ENCODE data around the gene CHCHD4.
"Not testable (repeated sequence)": the region's sequence is repeated elsewhere in the genome, so short reads cannot be mapped to it uniquely, and the experiment has no call there.

CHCHD4 gene

DNA sequence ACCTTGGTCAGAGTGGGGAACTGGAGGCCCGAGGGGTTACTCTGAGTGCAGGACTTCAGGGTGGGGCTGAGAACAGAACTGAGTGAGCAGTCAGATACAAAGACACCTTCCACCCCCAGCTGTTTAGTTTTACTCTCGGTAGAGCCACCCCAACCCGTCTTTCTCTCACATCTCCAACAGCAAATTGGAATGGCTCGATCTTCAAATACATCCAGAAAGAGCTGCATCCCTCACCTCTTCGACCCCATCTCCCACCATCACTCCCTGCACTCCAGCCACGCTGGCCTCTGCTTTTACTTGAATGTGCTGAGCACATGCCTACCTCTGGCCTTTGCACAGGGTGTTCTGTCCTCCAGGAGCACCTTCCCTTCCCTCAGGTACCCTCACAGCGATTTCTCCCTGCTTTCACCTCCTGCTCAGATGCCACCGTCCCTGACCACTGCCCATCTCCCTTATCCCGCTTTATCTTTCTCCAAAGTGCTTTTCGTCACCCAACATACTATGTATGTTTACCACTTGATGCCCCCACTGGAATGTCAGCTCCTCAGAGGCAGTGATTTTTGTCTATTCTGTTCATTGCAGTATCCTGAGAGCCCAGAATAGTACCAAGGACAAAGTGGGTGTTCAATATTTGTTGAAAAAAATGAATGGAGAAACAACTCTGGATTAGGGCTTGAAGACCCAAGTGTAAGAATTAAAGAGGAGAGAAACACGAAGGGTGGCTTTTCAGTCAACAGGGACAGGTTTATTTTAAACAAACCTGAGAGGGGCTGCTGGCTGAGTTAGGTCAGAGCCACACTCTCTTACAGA lies 4.4 kb downstream of the CHCHD4 start:
- DNase-seq (ENCODE audit: low spot score): no peak

DNA sequence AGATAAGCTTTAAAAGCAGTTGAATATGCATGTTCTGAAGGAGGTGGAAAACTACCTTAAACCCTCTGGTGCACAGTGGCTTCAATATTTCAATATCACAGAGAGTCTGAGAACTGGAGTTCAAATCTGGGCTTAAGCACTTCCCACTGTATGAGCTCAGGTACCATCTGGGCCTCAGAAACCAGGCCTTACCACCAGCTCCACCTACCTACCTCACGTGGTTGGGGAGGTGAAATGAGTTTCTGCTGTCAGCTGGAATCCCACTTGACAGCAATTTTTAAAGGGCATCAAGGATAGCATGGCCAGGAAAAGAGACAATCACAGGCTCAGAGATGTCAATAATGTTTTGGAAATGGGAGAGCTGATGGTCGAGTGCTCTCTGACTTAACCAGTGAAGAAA lies 5.0 kb downstream of the CHCHD4 start:
- no peak for DNase-seq (ENCODE audit: low spot score)

DNA sequence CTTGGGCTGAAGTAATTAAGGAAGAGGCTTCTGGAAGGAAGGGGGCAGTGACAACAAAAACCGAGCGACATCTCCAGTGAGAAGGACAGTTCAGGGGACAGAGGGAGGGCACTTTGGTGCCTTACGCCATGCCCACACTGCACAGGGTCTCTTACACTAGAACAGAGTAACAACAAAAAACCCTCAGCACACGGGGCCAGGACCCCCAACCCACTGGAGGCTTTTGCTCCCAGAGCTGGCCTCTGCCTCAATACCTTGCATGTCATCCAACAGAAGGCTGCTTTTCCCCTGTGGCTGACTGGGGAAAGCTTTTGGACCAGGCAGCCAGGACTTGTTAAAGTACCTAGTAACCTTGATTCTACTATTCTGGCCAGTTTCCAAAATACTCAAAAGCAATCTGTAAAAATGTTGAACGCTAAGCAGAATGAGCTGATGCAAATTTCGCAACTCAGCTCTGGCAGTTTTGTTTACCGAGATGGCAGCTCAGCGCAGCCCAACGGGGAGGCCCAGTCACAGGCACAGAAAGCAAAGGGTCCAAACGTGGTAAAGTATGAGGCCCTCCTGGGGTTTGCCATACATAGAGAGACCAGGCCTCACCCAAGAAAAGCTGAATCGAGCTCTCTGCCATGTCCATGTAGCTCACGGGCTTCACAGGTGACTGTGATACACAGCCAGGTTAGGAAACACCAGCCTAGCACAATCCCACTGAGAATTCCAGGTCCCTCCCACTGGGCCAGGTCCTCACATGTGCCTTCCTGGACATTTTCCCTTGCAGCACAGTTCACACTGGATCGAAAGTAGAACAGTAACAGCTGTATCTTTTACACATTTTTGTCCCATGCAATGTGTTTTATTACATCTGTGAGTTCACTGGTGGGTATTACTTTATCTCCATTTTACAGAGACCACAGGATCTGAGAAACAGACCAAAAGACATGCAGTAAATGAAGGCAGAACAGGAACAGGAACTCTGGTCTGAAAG lies 6.0 kb downstream of the CHCHD4 start:
- DNase-seq (ENCODE audit: low spot score): no peak

DNA sequence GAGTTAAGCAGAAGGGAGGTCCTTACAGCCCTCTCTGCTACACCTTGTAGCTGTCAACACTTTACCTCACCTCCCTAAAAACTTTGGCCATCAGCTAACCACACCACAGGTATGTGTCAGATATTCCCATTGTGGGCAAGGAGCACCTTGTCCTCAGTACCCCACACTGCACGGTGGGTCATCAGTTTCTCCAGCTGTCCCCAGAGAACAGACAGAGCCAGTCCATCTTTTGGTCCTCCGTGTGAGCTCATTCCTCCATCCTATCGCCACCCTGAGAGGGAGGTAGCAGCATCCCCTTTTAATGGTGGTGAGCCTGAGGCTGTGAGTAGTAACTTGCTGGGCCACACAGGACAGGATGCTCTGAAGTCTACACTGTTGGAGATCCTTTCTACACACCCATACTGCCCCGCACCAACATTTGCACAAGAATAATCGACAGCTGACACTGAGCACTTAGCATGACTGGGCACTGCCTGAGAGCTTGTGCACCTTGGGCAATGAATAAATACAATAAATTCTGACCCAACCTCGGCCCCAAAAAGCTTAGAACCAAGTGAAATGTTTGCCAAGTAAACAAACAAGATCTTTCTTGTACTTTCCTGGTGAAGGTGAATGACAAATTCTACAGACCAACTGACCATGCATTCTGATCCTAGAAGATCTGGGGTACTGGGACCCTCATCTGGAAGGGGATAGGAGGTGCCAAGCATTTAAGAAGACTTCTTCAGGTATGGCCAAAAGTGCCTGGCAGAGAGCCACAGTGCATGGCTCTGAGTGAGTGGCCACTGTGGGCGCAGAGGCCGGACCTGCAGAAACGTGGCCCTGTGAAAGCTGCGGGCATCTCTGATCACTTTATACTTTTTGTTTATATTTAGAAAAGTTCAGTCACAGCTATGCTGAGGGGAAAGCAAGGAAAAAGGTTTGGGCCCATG lies 6.9 kb downstream of the CHCHD4 start:
- no peak for DNase-seq (ENCODE audit: low spot score)

DNA sequence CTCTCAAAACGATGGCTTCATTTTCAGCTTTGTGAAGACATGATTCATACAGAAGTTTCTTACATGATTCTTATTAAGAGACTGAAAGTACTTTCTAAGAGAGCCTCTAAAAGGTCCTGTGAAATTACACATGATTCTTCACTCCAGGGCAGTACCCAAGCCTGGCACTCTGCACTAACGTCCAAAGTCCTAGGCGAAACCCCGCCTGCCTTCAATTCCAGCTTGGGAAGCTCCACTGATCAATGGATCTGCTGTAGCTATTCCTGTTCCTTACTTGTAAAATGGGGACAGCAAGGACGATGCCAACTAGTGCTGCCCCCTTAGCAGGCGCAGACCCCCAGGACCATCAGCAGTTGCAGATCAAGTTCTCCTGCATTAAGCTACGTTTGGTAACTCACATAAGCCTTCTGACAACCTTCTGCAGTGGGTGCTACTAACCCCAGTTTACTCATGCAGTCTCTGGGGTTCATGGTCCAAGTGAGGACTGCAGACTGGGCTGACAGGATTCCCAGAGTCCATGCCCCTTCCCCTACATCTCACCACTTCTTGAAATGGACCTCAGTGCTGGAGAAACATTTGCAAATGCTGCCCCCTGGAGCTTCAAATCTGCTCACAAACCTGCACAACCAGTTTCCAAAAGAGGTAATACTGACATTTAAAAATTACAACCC lies 10.6 kb downstream of the CHCHD4 start:
- no peak for DNase-seq (ENCODE audit: low spot score)

DNA sequence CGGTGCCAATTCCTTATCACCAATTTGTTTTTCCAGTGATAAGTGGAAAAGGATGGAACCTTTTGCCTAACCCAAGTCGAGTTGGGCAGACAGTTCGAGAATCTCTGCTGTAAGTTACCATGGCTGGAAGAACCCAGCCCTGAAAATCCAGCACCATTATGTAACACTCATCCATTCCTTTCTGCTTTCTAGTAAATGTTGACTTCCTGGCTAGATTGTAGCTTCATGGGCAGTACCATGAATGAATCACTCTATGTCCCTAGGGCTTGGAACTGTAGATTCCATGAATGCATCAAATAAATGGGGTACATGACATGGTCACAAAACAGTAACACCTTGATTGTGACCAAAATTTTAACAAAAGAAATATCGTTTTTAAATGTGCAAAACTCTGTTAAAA lies 14.0 kb downstream of the CHCHD4 start:
- no peak for DNase-seq (ENCODE audit: low spot score)

DNA sequence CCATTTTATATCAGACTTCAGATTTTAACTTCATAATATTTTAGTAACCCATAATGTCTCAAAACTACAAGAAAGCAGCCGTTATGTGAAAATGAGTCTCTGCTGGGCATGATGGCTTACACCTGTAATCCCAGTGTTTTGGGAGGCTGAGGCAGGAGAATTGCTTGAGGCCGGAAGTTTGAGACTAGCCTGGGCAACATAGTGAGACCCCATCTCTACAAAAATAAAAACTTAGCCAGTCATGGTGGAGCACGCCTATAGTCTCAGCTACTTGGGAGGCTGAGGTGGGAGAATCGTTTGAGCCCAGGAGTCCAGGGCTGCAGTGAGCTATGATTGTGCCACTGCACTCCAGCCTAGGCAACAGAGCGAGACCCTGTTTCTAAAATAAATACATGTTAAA lies 14.8 kb downstream of the CHCHD4 start:
- not testable (repeated sequence) for DNase-seq (ENCODE audit: low spot score)

DNA sequence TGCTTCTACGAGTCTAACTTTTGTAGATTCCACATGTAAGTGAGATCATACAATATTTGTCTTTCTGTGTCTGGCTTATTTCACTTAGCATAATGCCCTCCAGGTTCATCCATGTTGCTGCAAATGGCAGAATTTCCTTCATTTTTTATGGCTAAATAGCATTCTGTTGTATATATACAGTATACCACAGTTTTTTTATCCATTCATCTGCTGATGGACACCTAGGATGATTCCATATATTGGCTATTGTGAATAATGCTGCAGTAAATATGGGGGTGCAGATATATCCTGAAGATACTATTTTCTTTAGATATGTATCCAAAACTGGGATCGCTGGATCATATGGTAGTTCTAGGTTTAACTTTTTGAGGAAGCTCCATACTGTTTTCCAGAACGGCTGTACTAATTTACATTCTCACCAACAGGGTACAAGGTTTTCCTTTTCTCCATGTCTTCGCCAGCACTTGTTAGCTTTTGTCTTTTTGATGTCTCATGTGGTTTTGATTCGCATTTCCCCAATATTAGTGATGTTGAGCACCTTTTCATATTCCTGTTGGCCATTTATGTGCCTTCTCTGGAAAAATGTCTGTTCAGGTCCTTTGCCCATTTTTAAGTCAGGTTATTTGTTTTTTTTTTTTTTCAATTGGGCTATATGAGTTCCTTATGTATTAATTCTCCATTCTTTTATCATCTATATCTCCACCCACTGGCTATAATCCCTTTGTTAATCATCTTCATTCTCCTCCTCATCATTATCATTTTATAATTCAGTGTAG lies 26.9 kb downstream of the CHCHD4 start:
- DNase-seq (ENCODE audit: low spot score): no peak

DNA sequence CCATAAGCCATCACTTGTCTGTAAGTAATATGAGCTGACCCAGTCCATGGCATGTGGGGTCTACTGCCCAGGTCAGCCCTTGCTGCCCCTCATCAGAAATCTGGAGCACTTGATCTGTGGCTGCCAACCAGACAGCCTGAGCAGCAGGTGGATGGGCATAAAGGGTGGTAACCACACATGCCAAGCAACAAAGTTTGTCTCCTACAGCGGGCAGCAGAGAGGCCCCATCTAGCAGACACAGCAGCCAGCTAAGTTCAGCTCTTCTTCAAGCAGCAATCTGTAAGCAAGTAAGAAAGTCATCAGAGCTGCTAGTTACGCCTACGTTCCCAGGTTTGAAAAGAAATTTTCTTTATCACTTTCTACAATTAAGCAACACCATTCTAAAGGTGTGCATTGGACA lies 27.9 kb downstream of the CHCHD4 start:
- no peak for DNase-seq (ENCODE audit: low spot score)

DNA sequence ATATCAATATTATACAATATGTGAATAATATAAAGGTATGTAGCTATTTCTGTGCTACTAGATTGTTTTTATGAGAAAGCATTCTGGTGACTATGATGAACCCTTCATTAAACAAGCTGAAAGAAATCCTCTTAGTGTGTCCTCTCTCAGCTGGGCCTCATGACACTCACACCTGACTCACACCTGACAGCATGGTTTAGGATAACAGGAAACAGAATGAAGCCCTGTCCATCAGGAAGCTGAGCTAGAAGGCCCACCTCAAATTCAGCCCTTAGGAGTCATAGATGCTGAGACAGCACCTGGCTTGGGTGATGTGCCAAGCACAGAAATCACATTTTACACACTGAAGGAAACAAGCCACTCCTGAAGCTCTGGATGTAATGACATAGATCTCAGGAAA lies 30.8 kb downstream of the CHCHD4 start:
- no peak for DNase-seq (ENCODE audit: low spot score)

DNA sequence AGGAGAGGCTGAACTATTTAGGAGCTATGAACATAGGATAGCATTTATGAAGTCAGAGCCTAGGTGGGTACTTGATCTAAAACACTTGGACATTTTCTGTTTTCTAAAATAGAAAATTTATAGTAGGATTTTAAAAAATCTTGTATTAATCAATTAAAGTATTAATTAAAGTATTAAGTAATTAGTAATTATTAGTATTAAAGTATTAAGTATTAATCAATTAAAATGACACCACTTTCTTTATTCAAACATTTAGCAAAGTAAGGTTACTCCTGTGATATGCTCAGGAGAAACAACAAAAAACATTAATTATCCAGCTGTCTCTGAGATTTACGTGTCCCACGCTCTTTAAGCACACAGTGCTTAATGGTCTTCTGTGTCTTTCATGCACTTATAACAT lies 32.2 kb downstream of the CHCHD4 start:
- DNase-seq (ENCODE audit: low spot score): no peak

DNA sequence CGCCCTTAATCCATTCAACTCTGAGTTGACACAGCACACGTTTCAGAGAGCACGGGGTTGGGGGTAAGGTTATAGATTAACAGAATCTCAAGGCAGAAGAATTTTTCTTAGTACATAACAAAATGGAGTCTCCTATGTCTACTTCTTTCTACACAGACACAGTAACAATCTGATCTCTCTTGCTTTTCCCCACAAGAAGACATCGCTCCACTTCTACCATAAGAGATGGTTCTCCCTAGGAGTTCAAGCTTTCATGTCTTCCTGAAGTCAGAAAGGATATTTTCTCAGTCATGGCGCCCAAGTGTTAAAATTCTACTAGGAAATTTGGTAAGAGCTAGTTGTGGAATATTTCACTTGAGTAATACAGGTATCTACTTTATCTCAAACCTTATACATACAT lies 32.7 kb downstream of the CHCHD4 start:
- not testable (repeated sequence) for DNase-seq (ENCODE audit: low spot score)

DNA sequence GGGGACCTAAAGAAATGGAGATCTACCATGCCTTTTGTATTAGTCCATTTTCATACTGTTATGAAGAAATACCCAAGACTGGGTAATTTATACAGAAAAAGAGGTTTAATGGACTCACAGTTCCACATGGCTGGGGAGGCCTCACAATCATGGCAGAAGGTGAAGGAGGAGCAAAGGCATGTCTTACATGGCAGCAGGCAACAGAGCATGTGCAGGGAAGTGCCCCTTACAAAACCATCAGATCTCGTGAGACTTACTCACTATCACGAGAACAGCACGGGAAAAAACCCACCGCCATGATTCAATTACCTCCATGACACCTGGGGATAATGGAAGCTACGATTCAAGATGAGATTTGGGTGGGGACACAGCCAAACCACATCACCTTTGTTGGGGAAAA lies 37.2 kb downstream of the CHCHD4 start:
- DNase-seq (ENCODE audit: low spot score): not testable (repeated sequence)

DNA sequence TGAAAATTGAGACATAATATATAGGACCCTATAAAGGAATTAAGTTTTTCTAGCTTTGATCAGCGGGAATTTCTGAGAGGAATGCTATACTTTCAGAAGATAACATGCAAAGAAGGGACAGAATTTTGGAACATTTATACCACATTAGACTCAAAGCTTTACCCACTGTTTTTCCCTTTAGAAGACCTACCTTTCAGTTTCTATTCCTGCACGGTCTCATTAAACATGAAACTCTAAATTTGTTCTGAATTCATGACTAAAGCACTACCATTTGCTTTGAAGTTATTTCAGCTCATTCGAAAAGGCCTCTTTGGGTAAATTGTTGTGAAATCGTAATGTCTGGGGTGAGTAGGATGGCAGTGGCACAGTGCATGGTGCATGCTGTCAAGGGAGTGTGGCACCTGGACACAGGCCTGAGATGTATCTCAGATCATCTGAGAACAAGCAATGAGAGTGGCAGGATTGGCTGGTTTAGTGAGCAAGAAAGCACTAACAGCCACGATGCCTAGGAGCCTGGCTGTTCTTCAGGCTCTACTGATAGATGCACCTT lies 42.5 kb downstream of the CHCHD4 start:
- no peak for DNase-seq (ENCODE audit: low spot score)

DNA sequence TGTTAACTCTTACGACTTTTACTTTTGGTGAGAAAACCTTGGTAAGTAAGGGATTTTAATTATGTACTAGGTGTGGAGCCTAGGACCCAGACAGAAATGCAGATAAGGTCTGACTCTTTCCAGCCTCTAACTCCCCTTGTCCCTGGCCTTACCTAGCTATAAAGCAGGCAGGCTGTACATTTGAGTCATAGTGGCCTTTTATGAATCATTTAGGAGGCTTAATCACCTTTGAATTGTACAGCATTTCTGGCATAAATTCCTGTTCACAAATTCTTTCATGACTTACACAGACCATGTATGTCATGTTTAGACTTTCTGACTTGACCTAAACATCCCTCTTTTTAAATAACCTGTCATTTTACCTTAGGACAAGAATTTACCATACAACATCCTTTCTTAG lies 47.4 kb downstream of the CHCHD4 start:
- DNase-seq (ENCODE audit: low spot score): no peak

DNA sequence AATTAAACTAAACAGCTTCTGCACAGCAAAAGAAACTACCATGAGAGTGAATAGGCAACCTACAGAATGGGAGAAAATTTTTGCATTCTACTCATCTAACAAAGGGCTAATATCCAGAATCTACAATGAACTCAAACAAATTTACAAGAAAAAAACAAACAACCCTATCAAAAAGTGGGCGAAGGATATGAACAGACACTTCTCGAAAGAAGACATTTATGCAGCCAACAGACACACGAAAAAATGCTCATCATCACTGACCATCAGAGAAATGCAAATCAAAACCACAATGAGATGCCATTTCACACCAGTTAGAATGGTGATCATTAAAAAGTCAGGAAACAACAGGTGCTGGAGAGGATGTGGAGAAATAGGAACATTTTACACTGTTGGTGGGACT lies 49.4 kb downstream of the CHCHD4 start:
- not testable (repeated sequence) for DNase-seq (ENCODE audit: low spot score)

DNA sequence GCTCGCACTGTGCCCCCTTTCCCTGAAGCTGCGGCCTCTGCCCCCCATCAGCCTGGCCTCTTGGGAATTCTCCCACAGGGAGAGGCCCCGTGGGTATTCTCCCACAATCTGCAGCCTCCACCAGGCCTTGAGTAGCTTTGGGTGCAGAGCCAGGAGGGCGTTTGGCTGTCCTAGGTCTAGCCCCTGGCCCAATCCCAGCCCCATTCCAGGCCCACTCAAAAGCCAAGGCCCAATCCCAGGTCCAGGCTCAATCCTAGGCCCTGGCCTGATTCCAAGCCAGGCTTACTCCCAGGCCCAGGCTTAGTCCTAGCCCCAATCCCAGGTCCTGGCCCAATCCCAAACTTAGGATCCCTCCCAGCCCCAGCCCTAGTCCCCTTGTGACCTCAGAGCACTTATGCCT lies 59.8 kb downstream of the CHCHD4 start:
- DNase-seq (ENCODE audit: low spot score): no peak

DNA sequence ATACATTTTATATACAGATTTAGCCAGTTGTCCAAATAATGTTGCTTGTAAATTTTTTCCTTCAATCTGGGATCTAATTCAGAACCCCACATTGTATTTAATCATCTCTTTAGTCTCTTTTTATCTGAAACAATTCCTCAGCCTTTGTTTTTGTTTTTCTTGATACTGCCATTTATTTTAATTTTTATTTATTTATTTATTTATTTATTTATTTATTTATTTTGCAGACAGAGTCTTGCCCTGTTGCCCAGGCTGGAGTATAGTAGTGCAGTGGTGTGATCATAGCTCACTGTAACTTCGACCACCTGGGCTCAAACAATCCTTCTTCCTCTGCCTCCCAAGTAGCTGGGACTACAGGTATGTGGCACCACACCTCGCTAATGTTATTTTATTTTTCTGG lies 61.5 kb downstream of the CHCHD4 start:
- no peak for DNase-seq (ENCODE audit: low spot score)

All from AG20443 (cell line).